Activated T-helper 2 cell treated with anti-CD3 and anti-CD28 coated beads, Interferon-gamma antibody, Interleukin-2, Interleukin-4, amounts not matched to agents 10 μg/mL and 5 μg/mL and 100 μg/mL, durations not matched to agents 14 hours and 24 hours and 36 hours (primary cell): ENCODE results near the gene DPY19L2. TPM values are rescaled to one million over a fixed set of nuclear protein-coding genes. Genes with fewer than 3 reads are reported as not detected.
A peak's percentile ranks its signal among the peaks of the same experiment; 100 is the strongest.
"Not testable (repeated sequence)": the region's sequence is repeated elsewhere in the genome, so short reads cannot be mapped to it uniquely, and the experiment has no call there.

Source experiments
- DNase-seq: peaks from one replicate; pipeline ENCODE4 v3.0.0; 2021; ENCODE audit warnings: low spot score
- H3K27ac Mint-ChIP-seq: one replicate; pipeline ENCODE4 v1.8.0; 2021; ENCODE audit warnings: mixed read lengths
- H3K27me3 Mint-ChIP-seq: one replicate; pipeline ENCODE4 v1.8.0; 2021; ENCODE audit warnings: low read depth, mixed read lengths
- H3K36me3 Mint-ChIP-seq: one replicate; pipeline ENCODE4 v1.8.0; 2021; ENCODE audit warnings: low read depth, mixed read lengths
- H3K4me1 Mint-ChIP-seq: one replicate; pipeline ENCODE4 v1.8.0; 2021; ENCODE audit warnings: low read depth, mixed read lengths
- H3K4me3 Mint-ChIP-seq: one replicate; pipeline ENCODE4 v1.8.0; 2021; ENCODE audit warnings: low read depth, mild to moderate bottlenecking, moderate library complexity, mixed read lengths
- H3K9me3 Mint-ChIP-seq: one replicate; pipeline ENCODE4 v1.8.0; 2021; ENCODE audit warnings: mixed read lengths
- intact Hi-C: fragments of 100-400 bp; cut with micrococcal nuclease; formaldehyde crosslinking; loops from one replicate; pipeline ENCODE4 v1.15.1; 2023
- total RNA-seq: library from RNA; stranded (reverse); gene quantifications from 2 replicates; pipeline ENCODE4 v1.2.3, GENCODE V29; 2022

Gene DPY19L2
- 0.32 and 0.91 TPM in 2 replicates for total RNA-seq

- peak within 1 kb of the TSS; percentile 83 for H3K4me3 Mint-ChIP-seq
- no peaks in the 10 kb centered on the region for H3K9me3 Mint-ChIP-seq
- peaks cover 40% of the 10 kb centered on the region for H3K27me3 Mint-ChIP-seq
- H3K27ac Mint-ChIP-seq: no peak within 1 kb of the TSS
- no peaks in the 10 kb centered on the region for H3K36me3 Mint-ChIP-seq
- peaks cover 10% of the 10 kb centered on the region for H3K4me1 Mint-ChIP-seq
- intact Hi-C loops: loop anchor here (5.0 kb wide), 1 partner anchor 134 kb away; no protein-coding TSS in a partner anchor
- peak; percentile 14 for DNase-seq
These were observed at the start of gene DPY19L2 for GRCh38 chr12:63668028-63668799. Gene DPY19L2, minus strand, starts transcription at chr12:63668493. Its CDS starts 100 bp downstream, at chr12:63668393.

- H3K27me3 Mint-ChIP-seq, H3K36me3 Mint-ChIP-seq, DNase-seq, H3K9me3 Mint-ChIP-seq, intact Hi-C loops, H3K4me3 Mint-ChIP-seq, H3K27ac Mint-ChIP-seq: not testable (repeated sequence)
- peaks cover 19% of the 10 kb centered on the region for H3K4me1 Mint-ChIP-seq
These were observed 48.6 kb upstream of the DPY19L2 start for GRCh38 chr12:63716891-63717290.

GRCh38 chr12:63715107-63715625 is 46.9 kb upstream of the DPY19L2 start:
- peaks cover 22% of the 10 kb centered on the region for H3K4me1 Mint-ChIP-seq
- H3K27ac Mint-ChIP-seq, intact Hi-C loops, H3K36me3 Mint-ChIP-seq, H3K27me3 Mint-ChIP-seq, H3K9me3 Mint-ChIP-seq, DNase-seq, H3K4me3 Mint-ChIP-seq: not testable (repeated sequence)

- H3K36me3 Mint-ChIP-seq, H3K4me3 Mint-ChIP-seq, H3K9me3 Mint-ChIP-seq, DNase-seq, intact Hi-C loops, H3K27me3 Mint-ChIP-seq: not testable (repeated sequence)
- H3K4me1 Mint-ChIP-seq: peaks cover 22% of the 10 kb centered on the region
- peak overlapping the region; percentile 70 for H3K27ac Mint-ChIP-seq
These were observed 46.1 kb upstream of the DPY19L2 start for GRCh38 chr12:63714409-63714808.

- H3K36me3 Mint-ChIP-seq, H3K9me3 Mint-ChIP-seq, H3K27me3 Mint-ChIP-seq, DNase-seq, H3K4me3 Mint-ChIP-seq, intact Hi-C loops: not testable (repeated sequence)
- H3K27ac Mint-ChIP-seq: peak overlapping the region; percentile 70
- peaks cover 22% of the 10 kb centered on the region for H3K4me1 Mint-ChIP-seq
These were observed 45.4 kb upstream of the DPY19L2 start for GRCh38 chr12:63713681-63714075.

GRCh38 chr12:63712979-63713680 is 44.8 kb upstream of the DPY19L2 start:
- H3K4me1 Mint-ChIP-seq: peaks cover 22% of the 10 kb centered on the region
- H3K27me3 Mint-ChIP-seq, H3K9me3 Mint-ChIP-seq, H3K4me3 Mint-ChIP-seq, DNase-seq, H3K36me3 Mint-ChIP-seq, intact Hi-C loops: not testable (repeated sequence)
- peak overlapping the region; percentile 7 for H3K27ac Mint-ChIP-seq

GRCh38 chr12:63712376-63712974 is 44.2 kb upstream of the DPY19L2 start:
- H3K4me1 Mint-ChIP-seq: peaks cover 22% of the 10 kb centered on the region
- H3K9me3 Mint-ChIP-seq, H3K27ac Mint-ChIP-seq, H3K4me3 Mint-ChIP-seq, DNase-seq, intact Hi-C loops, H3K27me3 Mint-ChIP-seq, H3K36me3 Mint-ChIP-seq: not testable (repeated sequence)

- H3K4me3 Mint-ChIP-seq, H3K27me3 Mint-ChIP-seq, H3K36me3 Mint-ChIP-seq, H3K27ac Mint-ChIP-seq, DNase-seq, intact Hi-C loops, H3K9me3 Mint-ChIP-seq: not testable (repeated sequence)
- peaks cover 22% of the 10 kb centered on the region for H3K4me1 Mint-ChIP-seq
These were observed 43.0 kb upstream of the DPY19L2 start for GRCh38 chr12:63711339-63711738.

GRCh38 chr12:63706336-63706735 is 38.0 kb upstream of the DPY19L2 start:
- no peak overlapping the region for H3K4me3 Mint-ChIP-seq
- peaks cover 7% of the 10 kb centered on the region for H3K27me3 Mint-ChIP-seq
- peaks cover under 1% of the 10 kb centered on the region for H3K4me1 Mint-ChIP-seq
- intact Hi-C loops: no loop called here
- no peak overlapping the region for H3K27ac Mint-ChIP-seq
- H3K36me3 Mint-ChIP-seq: no peaks in the 10 kb centered on the region
- no peaks in the 10 kb centered on the region for H3K9me3 Mint-ChIP-seq
- DNase-seq: no peak

- H3K4me3 Mint-ChIP-seq, intact Hi-C loops, H3K9me3 Mint-ChIP-seq, H3K36me3 Mint-ChIP-seq, H3K27ac Mint-ChIP-seq, H3K27me3 Mint-ChIP-seq, H3K4me1 Mint-ChIP-seq, DNase-seq: not testable (repeated sequence)
These were observed 31.5 kb upstream of the DPY19L2 start for GRCh38 chr12:63699678-63700382.

GRCh38 chr12:63699011-63699410 is 30.7 kb upstream of the DPY19L2 start:
- DNase-seq, H3K4me1 Mint-ChIP-seq, H3K4me3 Mint-ChIP-seq, H3K27me3 Mint-ChIP-seq, intact Hi-C loops, H3K27ac Mint-ChIP-seq, H3K9me3 Mint-ChIP-seq, H3K36me3 Mint-ChIP-seq: not testable (repeated sequence)

- H3K36me3 Mint-ChIP-seq, H3K4me1 Mint-ChIP-seq, H3K4me3 Mint-ChIP-seq, intact Hi-C loops, DNase-seq, H3K9me3 Mint-ChIP-seq, H3K27me3 Mint-ChIP-seq, H3K27ac Mint-ChIP-seq: not testable (repeated sequence)
These were observed 22.5 kb upstream of the DPY19L2 start for GRCh38 chr12:63690837-63691236.
